CD4-positive, alpha-beta T cell (primary cell): ENCODE results near the gene PNLIPRP1. TPM values are rescaled to one million over a fixed set of nuclear protein-coding genes. Genes with fewer than 3 reads are reported as not detected.

Experiments used
- ATAC-seq: fragments of 200-7000 bp; cut with Tn5 transposase; one replicate; pipeline ENCODE4 v1.10.0; 2022; ENCODE audit warnings: mild to moderate bottlenecking; ENCODE audit not compliant: poor library complexity
- CTCF ChIA-PET: fragments of 350-600 bp; sonication (Branson Sonifier 250); formaldehyde crosslinking; loops from one replicate; lab custom pipeline; 2021; ENCODE audit warnings: antibody characterized with exemption, inconsistent platforms; lab: Charles Lee
- POLR2A ChIA-PET: fragments of 350-600 bp; sonication (Branson Sonifier 250); formaldehyde crosslinking; loops from one replicate; lab custom pipeline; 2021; ENCODE audit warnings: antibody characterized with exemption, inconsistent platforms; lab: Charles Lee
- DNase-seq, 14 experiments: peaks; one replicate each; pipeline ENCODE4 v3.0.0-alpha.2; 2013 to 2020; ENCODE audit warnings: mixed read lengths in 2 of 14
- H3K27ac ChIP-seq, 2 donors: one replicate each; pipeline versions ENCODE4 v1.5.1 to v1.7.0; 2013; ENCODE audit warnings: low read length in 2 of 2, low read depth in 1 of 2, mild to moderate bottlenecking in 1 of 2
- H3K27me3 ChIP-seq, 2 experiments: 1 replicate in 1 of 2; 2 replicates in 1 of 2; pipeline versions ENCODE4 v1.6.1 to v1.7.0; 2013; ENCODE audit warnings: low read length in 2 of 2, control low read depth in 1 of 2, mild to moderate bottlenecking in 1 of 2, moderate library complexity in 1 of 2; ENCODE audit not compliant: insufficient read depth in 2 of 2, control insufficient read depth in 1 of 2
- H3K36me3 ChIP-seq: one replicate; pipeline ENCODE4 v1.6.1; 2013; ENCODE audit warnings: low read length, control low read depth; ENCODE audit not compliant: insufficient read depth
- H3K4me1 ChIP-seq: one replicate; pipeline ENCODE4 v1.6.1; 2013; ENCODE audit warnings: low read length, control low read depth; ENCODE audit not compliant: insufficient read depth
- H3K4me3 ChIP-seq: one replicate; pipeline ENCODE4 v1.5.1; 2013; ENCODE audit warnings: mild to moderate bottlenecking, low read length, moderate library complexity
- H3K9me3 ChIP-seq, 2 experiments: 1 replicate in 1 of 2; 2 replicates in 1 of 2; pipeline versions ENCODE4 v1.6.1 to v1.7.0; 2013; ENCODE audit warnings: low read length in 2 of 2, mild to moderate bottlenecking in 2 of 2, control low read depth in 1 of 2, moderate library complexity in 1 of 2; ENCODE audit not compliant: control insufficient read depth in 1 of 2, insufficient read depth in 1 of 2
- H3K27ac Mint-ChIP-seq: one replicate; pipeline ENCODE4 v1.8.0; 2020; ENCODE audit warnings: mixed read lengths
- H3K27me3 Mint-ChIP-seq: one replicate; pipeline ENCODE4 v1.8.0; 2021; ENCODE audit warnings: mixed read lengths
- H3K36me3 Mint-ChIP-seq: one replicate; pipeline ENCODE4 v1.8.0; 2021; ENCODE audit warnings: low read depth, mixed read lengths
- H3K4me1 Mint-ChIP-seq: one replicate; pipeline ENCODE4 v1.8.0; 2021; ENCODE audit warnings: low read depth, mixed read lengths
- H3K4me3 Mint-ChIP-seq: one replicate; pipeline ENCODE4 v1.8.0; 2020; ENCODE audit warnings: mild to moderate bottlenecking, mixed read lengths
- H3K9me3 Mint-ChIP-seq: one replicate; pipeline ENCODE4 v1.8.0; 2020; ENCODE audit warnings: mixed read lengths
- CTCF ChIP-seq: fragments of 200-600 bp; IDR thresholded peaks from one replicate; pipeline ENCODE4 v1.8.0; 2022; ENCODE audit warnings: antibody characterized with exemption, mild to moderate bottlenecking
- intact Hi-C, 2 experiments: fragments of 100-400 bp; cut with DNase I in 1 of 2; cut with micrococcal nuclease in 1 of 2; formaldehyde crosslinking; loops; one replicate each; pipeline versions ENCODE4 v1.15.1 to v1.9.0; 2023 to 2025; cut with DNase I, micrococcal nuclease
- total RNA-seq, 174 experiments: library from RNA in 2 of 174; stranded (reverse) in 2 of 174; gene quantifications; one replicate each; pipeline ENCODE4 v1.2.3 and lab custom pipeline; 2021 to 2026

PNLIPRP1 gene
- total RNA-seq, 2 experiments from 2014 or later = not detected

- Histone ChIP-seq H3K4me1 (no peaks in the 10 kb centered on the region), H3K9me3 (no peaks in the 10 kb centered on the region), H3K4me3 (no peak overlapping the region), H3K27ac (no peak overlapping the region), H3K27me3 (no peaks in the 10 kb centered on the region), H3K36me3 (no peaks in the 10 kb centered on the region)
- Mint-ChIP-seq H3K4me3 (no peak overlapping the region), H3K36me3 (no peaks in the 10 kb centered on the region), H3K4me1 (no peaks in the 10 kb centered on the region), H3K27me3 (no peaks in the 10 kb centered on the region), H3K27ac (no peak overlapping the region), H3K9me3 (no peaks in the 10 kb centered on the region)
- no peak for TF ChIP-seq CTCF
- DNase-seq = no peak
- CTCF ChIA-PET = no interaction called here
- ATAC-seq = no peak
- intact Hi-C loops = no loop called here
- POLR2A ChIA-PET = no interaction called here
These were observed 5.3 kb downstream of the PNLIPRP1 start for GRCh38 chr10:116596062-116596461.

- H3K9me3 Mint-ChIP-seq = no peaks in the 10 kb centered on the region
- H3K27ac ChIP-seq = no peak overlapping the region
- intact Hi-C loops = no loop called here
- H3K9me3 ChIP-seq = no peaks in the 10 kb centered on the region
- no peaks in the 10 kb centered on the region for H3K4me1 Mint-ChIP-seq
- no peaks in the 10 kb centered on the region for H3K36me3 ChIP-seq
- H3K27me3 Mint-ChIP-seq = no peaks in the 10 kb centered on the region
- CTCF ChIA-PET = no interaction called here
- H3K4me3 Mint-ChIP-seq = no peak overlapping the region
- no peaks in the 10 kb centered on the region for H3K36me3 Mint-ChIP-seq
- no peak for ATAC-seq
- DNase-seq = no peak
- POLR2A ChIA-PET = no interaction called here
- no peaks in the 10 kb centered on the region for H3K27me3 ChIP-seq
- no peak overlapping the region for H3K27ac Mint-ChIP-seq
- no peak for TF ChIP-seq CTCF
- no peak overlapping the region for H3K4me3 ChIP-seq
- no peaks in the 10 kb centered on the region for H3K4me1 ChIP-seq
These were observed 6.8 kb downstream of the PNLIPRP1 start for GRCh38 chr10:116597543-116597942.

DNA sequence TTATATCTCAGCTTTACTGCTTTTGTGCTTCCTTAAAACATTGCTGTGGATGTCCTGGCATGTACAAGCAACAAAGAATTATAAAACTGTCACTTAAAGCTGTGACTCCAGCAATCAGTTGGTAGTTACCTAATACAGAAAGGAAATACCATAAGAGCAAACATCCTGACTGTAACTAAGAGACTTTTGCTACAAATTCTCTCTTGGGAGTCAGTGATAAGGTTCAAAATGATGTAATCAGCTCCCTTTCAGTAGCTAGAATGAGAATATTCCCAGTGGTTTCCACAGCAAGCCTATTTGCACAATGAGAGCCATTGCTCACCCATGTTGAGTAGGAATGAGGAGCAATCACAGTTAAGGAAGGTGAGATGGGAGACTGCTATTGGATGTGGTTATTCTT is 7.6 kb downstream of the PNLIPRP1 start:
- CTCF ChIA-PET = no interaction called here
- ATAC-seq = no peak
- Mint-ChIP-seq H3K9me3 (no peaks in the 10 kb centered on the region), H3K36me3 (no peaks in the 10 kb centered on the region), H3K4me1 (no peaks in the 10 kb centered on the region), H3K27me3 (no peaks in the 10 kb centered on the region), H3K27ac (no peak overlapping the region), H3K4me3 (no peak overlapping the region)
- Histone ChIP-seq H3K27ac (no peak overlapping the region), H3K36me3 (no peaks in the 10 kb centered on the region), H3K4me1 (no peaks in the 10 kb centered on the region), H3K27me3 (no peaks in the 10 kb centered on the region), H3K9me3 (no peaks in the 10 kb centered on the region), H3K4me3 (no peak overlapping the region)
- POLR2A ChIA-PET = no interaction called here
- no peak for DNase-seq
- TF ChIP-seq CTCF = no peak
- intact Hi-C loops = no loop called here
